Smooth muscle cell (in vitro differentiated cells): ENCODE data around the gene TVP23C. TPM values are rescaled to one million over a fixed set of nuclear protein-coding genes. Genes with fewer than 3 reads are reported as not detected.

Experiments used
- DNase-seq: peaks from one replicate; lab custom pipeline; 2025; ENCODE audit not compliant: unreplicated experiment; lab: John Stamatoyannopoulos, UW
- H2AFZ ChIP-seq: fragments of 200-600 bp; sonication (generic); 2 replicates; pipeline ENCODE4 v1.6.0; 2016; ENCODE audit warnings: antibody characterized with exemption, low read depth, mild to moderate bottlenecking
- H3F3A ChIP-seq: fragments of 200-600 bp; sonication (generic); 2 replicates; pipeline ENCODE4 v1.6.0; 2017; ENCODE audit warnings: antibody characterized with exemption, low read depth
- H3K27ac ChIP-seq: fragments of 200-600 bp; sonication (generic); 2 replicates; pipeline ENCODE4 v1.5.1; 2016; ENCODE audit warnings: low read depth, mild to moderate bottlenecking
- H3K27me3 ChIP-seq: fragments of 200-600 bp; sonication (generic); 2 replicates; pipeline ENCODE4 v1.6.1; 2016; ENCODE audit warnings: low read depth, mild to moderate bottlenecking
- H3K36me3 ChIP-seq: fragments of 200-600 bp; sonication (generic); 2 replicates; pipeline ENCODE4 v1.5.1; 2016; ENCODE audit warnings: low read depth
- H3K4me1 ChIP-seq: fragments of 200-600 bp; sonication (generic); 2 replicates; pipeline ENCODE4 v1.5.1; 2016; ENCODE audit warnings: low read depth
- H3K4me2 ChIP-seq: fragments of 200-600 bp; sonication (generic); 2 replicates; pipeline ENCODE4 v1.6.0; 2016; ENCODE audit warnings: mild to moderate bottlenecking
- H3K4me3 ChIP-seq: fragments of 200-600 bp; sonication (generic); 2 replicates; pipeline ENCODE4 v1.5.1; 2016; ENCODE audit warnings: mild to moderate bottlenecking
- H3K79me2 ChIP-seq: fragments of 200-600 bp; sonication (generic); 2 replicates; pipeline ENCODE4 v1.6.0; 2016; ENCODE audit warnings: low read depth, mild to moderate bottlenecking
- H3K9ac ChIP-seq: fragments of 200-600 bp; sonication (generic); 2 replicates; pipeline ENCODE4 v1.6.0; 2016; ENCODE audit warnings: low read depth
- H3K9me3 ChIP-seq: fragments of 200-600 bp; sonication (generic); replicated peaks from 2 replicates; pipeline ENCODE4 v1.5.1; 2016; ENCODE audit warnings: low read depth
- H4K20me1 ChIP-seq: fragments of 200-600 bp; sonication (generic); 2 replicates; pipeline ENCODE4 v1.6.0; 2016; ENCODE audit warnings: low read depth
- WGBS: methylation state at CpG from one replicate; pipeline ENCODE4 v1.1.7; 2016; ENCODE audit warnings: low lambda C conversion rate; 5-methylcytosine and 5-hydroxymethylcytosine counted together
- polyA plus RNA-seq: library from polyadenylated mRNA; unstranded; fragments of >200 nt; fragmentation: Nextera tagmentation; extraction: Ambion mirVana; gene quantifications from 2 replicates; pipeline ENCODE4 v1.2.1, GENCODE V29; 2016
- total RNA-seq: library from RNA; depleted of rRNA; stranded (reverse); fragments of >200 nt; gene quantifications from 2 replicates; pipeline ENCODE4 v1.2.3, GENCODE V29; 2014
- TF ChIP-seq, protein P1 (sequence below): fragments of 200-600 bp; sonication (generic); IDR thresholded peaks from 2 replicates; pipeline ENCODE4 v1.5.1; 2017; ENCODE audit warnings: borderline replicate concordance, mild to moderate bottlenecking, antibody characterized with exemption; ENCODE audit not compliant: insufficient read depth, poor library complexity, severe bottlenecking

The TVP23C gene
- total and polyA plus RNA-seq, 2 experiments from 2014 or later: 10.0 to 52.5 TPM

DNA sequence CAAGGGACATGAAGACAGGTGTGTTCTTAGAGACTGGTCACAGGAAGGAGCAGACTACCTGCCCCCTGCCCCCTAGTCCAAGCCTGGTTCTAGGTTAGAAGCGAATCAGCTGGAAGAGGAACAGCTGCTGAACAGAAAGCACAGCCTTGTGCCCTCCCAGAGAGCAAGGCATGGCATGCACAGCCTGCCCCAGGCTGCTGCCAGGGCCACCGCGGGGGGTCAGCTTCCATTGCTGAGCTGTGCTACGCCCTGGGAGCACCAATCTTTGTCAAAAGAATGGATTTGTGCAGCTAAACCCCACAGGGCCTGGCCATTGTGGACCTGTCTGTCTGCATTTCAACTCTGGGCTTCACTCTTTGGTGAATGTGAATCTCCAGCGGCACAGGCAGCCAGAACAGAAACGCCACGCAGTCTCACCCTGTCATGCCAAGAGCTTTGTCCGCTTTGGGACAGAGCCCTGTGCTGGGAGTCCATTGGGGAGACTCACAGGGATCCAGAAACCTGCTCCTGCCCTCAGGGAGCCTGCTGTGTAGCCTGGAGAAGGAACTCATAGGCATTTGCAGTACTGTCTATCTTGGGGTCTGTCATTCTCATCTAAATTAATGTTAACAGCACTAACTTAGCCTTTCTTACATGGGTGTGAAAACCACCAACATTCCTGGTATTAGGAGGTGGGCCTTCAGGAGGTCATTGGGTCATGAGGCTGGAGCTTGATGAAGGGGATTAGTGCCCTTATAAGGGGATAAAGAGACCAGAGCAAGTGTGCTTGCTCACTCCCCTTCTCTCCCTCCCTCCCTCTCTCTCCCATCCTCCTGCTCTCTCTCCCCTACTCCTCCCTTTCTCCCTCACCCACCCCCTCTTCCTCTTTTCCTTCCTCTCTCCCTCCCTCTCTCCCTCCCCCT lies 70.2 kb downstream of the TVP23C start:
- no peak overlapping the region for H3K9ac ChIP-seq
- TF ChIP-seq, protein P1, sequence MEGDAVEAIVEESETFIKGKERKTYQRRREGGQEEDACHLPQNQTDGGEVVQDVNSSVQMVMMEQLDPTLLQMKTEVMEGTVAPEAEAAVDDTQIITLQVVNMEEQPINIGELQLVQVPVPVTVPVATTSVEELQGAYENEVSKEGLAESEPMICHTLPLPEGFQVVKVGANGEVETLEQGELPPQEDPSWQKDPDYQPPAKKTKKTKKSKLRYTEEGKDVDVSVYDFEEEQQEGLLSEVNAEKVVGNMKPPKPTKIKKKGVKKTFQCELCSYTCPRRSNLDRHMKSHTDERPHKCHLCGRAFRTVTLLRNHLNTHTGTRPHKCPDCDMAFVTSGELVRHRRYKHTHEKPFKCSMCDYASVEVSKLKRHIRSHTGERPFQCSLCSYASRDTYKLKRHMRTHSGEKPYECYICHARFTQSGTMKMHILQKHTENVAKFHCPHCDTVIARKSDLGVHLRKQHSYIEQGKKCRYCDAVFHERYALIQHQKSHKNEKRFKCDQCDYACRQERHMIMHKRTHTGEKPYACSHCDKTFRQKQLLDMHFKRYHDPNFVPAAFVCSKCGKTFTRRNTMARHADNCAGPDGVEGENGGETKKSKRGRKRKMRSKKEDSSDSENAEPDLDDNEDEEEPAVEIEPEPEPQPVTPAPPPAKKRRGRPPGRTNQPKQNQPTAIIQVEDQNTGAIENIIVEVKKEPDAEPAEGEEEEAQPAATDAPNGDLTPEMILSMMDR: no peak
- 92% methylated on average over 8 of the region's 8 CpGs for WGBS

DNA sequence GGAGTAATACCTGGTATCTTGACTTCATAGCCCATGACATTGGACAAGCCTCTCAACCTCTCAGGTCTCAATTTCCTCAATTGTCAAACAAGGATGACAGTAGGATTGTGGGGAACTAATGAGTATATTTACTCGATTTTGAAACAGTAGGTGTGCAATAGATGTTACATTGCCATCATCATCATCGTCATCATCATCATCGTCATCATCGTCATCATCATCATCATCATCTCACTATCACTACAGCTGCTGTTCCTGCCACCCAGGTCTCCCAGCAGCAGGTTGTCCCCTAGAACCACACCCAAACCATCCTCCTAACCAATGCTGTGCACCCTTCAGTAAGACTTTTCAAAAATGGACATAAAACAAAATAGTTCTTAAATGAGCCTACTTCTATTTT lies 71.1 kb downstream of the TVP23C start:
- Histone ChIP-seq H3K9ac (no peak overlapping the region), H3K27ac (peak overlapping the region; percentile 89), H3K4me1 (peaks cover 10% of the 10 kb centered on the region), H2AFZ (no peak overlapping the region), H3K9me3 (no peaks in the 10 kb centered on the region), H3K4me3 (no peak overlapping the region), H3F3A (peaks cover 16% of the 10 kb centered on the region), H3K27me3 (no peaks in the 10 kb centered on the region), H3K79me2 (no peaks in the 10 kb centered on the region), H4K20me1 (no peaks in the 10 kb centered on the region), H3K4me2 (no peak overlapping the region), H3K36me3 (no peaks in the 10 kb centered on the region)
- TF ChIP-seq, protein P1: no peak
- no peak for DNase-seq
- WGBS: 99% methylated on average over 4 of the region's 4 CpGs

More for the DNA sequence above, 70.2 kb downstream of the TVP23C start:
- Histone ChIP-seq H2AFZ (no peak overlapping the region), H3K27ac (no peak overlapping the region), H3K27me3 (no peaks in the 10 kb centered on the region), H4K20me1 (no peaks in the 10 kb centered on the region), H3K4me1 (peaks cover 10% of the 10 kb centered on the region), H3F3A (peaks cover 16% of the 10 kb centered on the region), H3K79me2 (no peaks in the 10 kb centered on the region), H3K4me3 (no peak overlapping the region), H3K4me2 (no peak overlapping the region), H3K9me3 (no peaks in the 10 kb centered on the region), H3K36me3 (no peaks in the 10 kb centered on the region)
- no peak for DNase-seq

DNA sequence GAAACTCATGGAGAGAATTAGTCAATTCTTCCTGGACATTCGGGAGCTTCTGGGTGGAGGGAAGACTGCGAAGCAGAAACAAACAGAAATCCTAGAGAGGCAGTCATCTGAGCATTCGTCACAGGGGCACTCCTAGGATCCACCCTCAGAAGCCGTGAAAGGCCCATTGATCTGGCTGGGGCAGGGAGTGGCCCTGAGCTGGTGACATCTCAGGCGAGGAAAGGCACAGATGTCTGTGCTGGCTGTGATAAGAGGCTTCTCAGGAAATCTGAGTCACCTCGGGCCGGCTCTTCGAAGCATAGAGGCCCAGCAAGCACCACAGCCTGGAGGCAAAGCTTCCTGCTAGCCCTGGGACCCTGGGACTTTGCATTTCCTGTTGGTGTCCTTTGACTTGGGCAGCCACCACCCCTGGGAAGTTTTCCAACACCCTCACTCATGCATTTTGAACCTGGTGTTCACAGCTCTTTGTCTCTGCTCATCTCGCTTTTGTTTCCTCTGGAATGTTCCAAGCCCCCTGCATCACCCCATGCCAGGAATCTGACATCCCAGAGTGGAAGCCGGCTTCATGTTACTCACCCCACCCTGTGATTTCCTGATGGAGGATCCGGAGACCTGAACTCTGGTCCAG lies 72.5 kb downstream of the TVP23C start:
- no peaks in the 10 kb centered on the region for H3K79me2 ChIP-seq
- WGBS: 10% methylated on average over 11 of the region's 11 CpGs
- no peak overlapping the region for H3K4me3 ChIP-seq
- H3K4me1 ChIP-seq: peaks cover 10% of the 10 kb centered on the region
- H3F3A ChIP-seq: peaks cover 16% of the 10 kb centered on the region
- no peaks in the 10 kb centered on the region for H3K9me3 ChIP-seq
- H3K27me3 ChIP-seq: no peaks in the 10 kb centered on the region
- H3K36me3 ChIP-seq: no peaks in the 10 kb centered on the region
- peak overlapping the region; percentile 58 for H3K9ac ChIP-seq
- H3K27ac ChIP-seq: peak overlapping the region; percentile 89
- TF ChIP-seq, protein P1: no peak
- H2AFZ ChIP-seq: no peak overlapping the region
- DNase-seq: no peak
- H4K20me1 ChIP-seq: no peaks in the 10 kb centered on the region
- peak overlapping the region; percentile 28 for H3K4me2 ChIP-seq
